NCI-H69 (cell line): ENCODE measurements around the gene COLEC12.
A peak's percentile ranks its signal among the peaks of the same experiment; 100 is the strongest.

Source experiments
- DNase-seq: peaks from one replicate; lab custom pipeline; 2025; lab: John Stamatoyannopoulos, UW

The COLEC12 gene

GRCh38 chr18:289026-289425 is 211.5 kb downstream of the COLEC12 start:
- no peak for DNase-seq

- DNase-seq = peak; percentile 60
Measured at GRCh38 chr18:286515-287310, 213.8 kb downstream of the COLEC12 start.

- no peak for DNase-seq
Measured at GRCh38 chr18:285817-286216, 214.7 kb downstream of the COLEC12 start.

GRCh38 chr18:275486-275885 is 225.0 kb downstream of the COLEC12 start:
- no peak for DNase-seq

GRCh38 chr18:274313-274712 is 226.2 kb downstream of the COLEC12 start:
- peak; percentile 17 for DNase-seq

GRCh38 chr18:273525-273924 is 227.0 kb downstream of the COLEC12 start:
- no peak for DNase-seq

GRCh38 chr18:272650-273049 is 227.9 kb downstream of the COLEC12 start:
- no peak for DNase-seq

- no peak for DNase-seq
Measured at GRCh38 chr18:269480-270095, 230.9 kb downstream of the COLEC12 start.

- peak; percentile 99 for DNase-seq
Measured at GRCh38 chr18:267688-268552, 232.6 kb downstream of the COLEC12 start, which contains the start of gene THOC1. THOC1 (minus strand) TSS chr18:268047; CDS start chr18:268019, 28 bp downstream.

GRCh38 chr18:267380-267687 is 233.2 kb downstream of the COLEC12 start:
- DNase-seq = peak; percentile 91
